K562 (cell line): ENCODE results near the gene ZSWIM9. TPM values are rescaled to one million over a fixed set of nuclear protein-coding genes. Genes with fewer than 3 reads are reported as not detected.

ENCODE experiments used
- ATAC-seq: fragments of 200-7000 bp; cut with Tn5 transposase; 3 replicates; pipeline ENCODE4 v1.9.1; 2020; ENCODE audit warnings: moderate library complexity
- BruUV-seq: library from RNA; stranded (reverse); fragments of 400-500 nt; replicated peaks from 2 replicates; lab custom pipeline; 2021; lab: Mats Ljungman, UMichigan
- CTCF ChIA-PET: fragments of 300-600 bp; formaldehyde crosslinking; extraction: SDS; loops from one replicate; lab custom pipeline; 2021; ENCODE audit warnings: low intra/inter-chr PET ratio; lab: Yijun Ruan, JAX
- POLR2A ChIA-PET: fragments of 300-600, 350-650 bp; sonication (Branson Sonifier 250); formaldehyde crosslinking; extraction: SDS; loops from one replicate; lab custom pipeline; 2021; ENCODE audit warnings: antibody characterized with exemption, inconsistent platforms; lab: Yijun Ruan, JAX
- DNase-seq, 4 experiments: peaks; one replicate each; pipeline versions ENCODE4 v3.0.0 to v3.0.0-alpha.2; 2011 to 2018; ENCODE audit warnings: low spot score in 3 of 4, mixed read lengths in 3 of 4; ENCODE audit errors: extremely low read depth in 1 of 4
- FAIRE-seq: peaks from 2 replicates; lab custom pipeline; 2011; peaks lifted over from hg19 to GRCh38; lab: Jason Lieb, UNC
- H2AFZ ChIP-seq: 2 replicates; pipeline ENCODE4 v1.6.0; 2011; ENCODE audit warnings: low read depth, low read length, control low read depth, inconsistent platforms
- H3K27ac ChIP-seq: fragments of 200-600 bp; 3 replicates; pipeline ENCODE4 v1.8.0; 2011; ENCODE audit warnings: low read depth, mild to moderate bottlenecking, control low read depth, inconsistent platforms, low read length, moderate library complexity, mixed read lengths; ENCODE audit errors: extremely low read depth
- H3K27me3 ChIP-seq, 2 experiments: fragments of 300-600 bp in 1 of 2; 2 replicates in 1 of 2; 3 replicates in 1 of 2; pipeline versions ENCODE4 v1.6.0 to v1.8.0; 2011; ENCODE audit warnings: inconsistent platforms in 2 of 2, low read length in 2 of 2, mild to moderate bottlenecking in 1 of 2, mixed read lengths in 1 of 2, moderate library complexity in 1 of 2; ENCODE audit not compliant: control insufficient read depth in 2 of 2, insufficient read depth in 2 of 2
- H3K36me3 ChIP-seq: fragments of 300-600 bp; 3 replicates; pipeline ENCODE4 v1.8.0; 2011; ENCODE audit warnings: mild to moderate bottlenecking, low read length, inconsistent platforms; ENCODE audit not compliant: control insufficient read depth, insufficient read depth
- H3K4me1 ChIP-seq, 2 experiments: fragments of 200-600 bp in 1 of 2; replicated peaks in 1 of 2; 2 replicates in 1 of 2; 3 replicates in 1 of 2; pipeline versions ENCODE4 v1.5.1 to v1.8.0; 2011; ENCODE audit warnings: inconsistent platforms in 2 of 2, low read length in 2 of 2, mild to moderate bottlenecking in 1 of 2, mixed read lengths in 1 of 2, moderate library complexity in 1 of 2; ENCODE audit not compliant: control insufficient read depth in 2 of 2, insufficient read depth in 2 of 2
- H3K4me2 ChIP-seq: 2 replicates; pipeline ENCODE4 v1.6.1; 2011; ENCODE audit warnings: low read length, control low read depth, inconsistent platforms, mixed read lengths; ENCODE audit not compliant: insufficient read depth
- H3K4me3 ChIP-seq: fragments of 200-600 bp; sonication (generic), shearing (Covaris generic); 2 replicates; pipeline ENCODE4 v1.5.1; 2016; ENCODE audit warnings: control low read depth, inconsistent platforms
- H3K79me2 ChIP-seq: fragments of 200-600 bp; 3 replicates; pipeline ENCODE4 v1.8.0; 2011; ENCODE audit warnings: low read length, inconsistent platforms; ENCODE audit not compliant: control insufficient read depth, insufficient read depth
- H3K9ac ChIP-seq, 2 experiments: 2 replicates each; pipeline versions ENCODE4 v1.6.0 to v1.6.1; 2011; ENCODE audit warnings: low read depth in 2 of 2, low read length in 2 of 2, control low read depth in 1 of 2, inconsistent platforms in 1 of 2, mild to moderate bottlenecking in 1 of 2, mixed read lengths in 1 of 2; ENCODE audit not compliant: insufficient read depth in 1 of 2
- H3K9me1 ChIP-seq: one replicate; pipeline ENCODE4 v1.6.0; 2011; ENCODE audit warnings: inconsistent platforms, mild to moderate bottlenecking, low read length, moderate library complexity; ENCODE audit not compliant: control insufficient read depth, insufficient read depth
- H3K9me3 ChIP-seq: replicated peaks from 2 replicates; pipeline ENCODE4 v1.5.1; 2011; ENCODE audit warnings: low read depth, low read length, inconsistent platforms; ENCODE audit not compliant: control insufficient read depth, insufficient read depth
- H4K20me1 ChIP-seq: replicated peaks from 2 replicates; pipeline ENCODE4 v1.6.1; 2011; ENCODE audit warnings: low read length, inconsistent platforms, mixed read lengths; ENCODE audit not compliant: control insufficient read depth, insufficient read depth
- NFIC ChIP-seq: fragments of 450-650 bp; IDR thresholded peaks from 2 replicates; pipeline ENCODE4 v1.6.1; 2017; ENCODE audit warnings: mild to moderate bottlenecking, inconsistent platforms
- NR1H2 ChIP-seq: sonication (generic); formaldehyde crosslinking; IDR thresholded peaks from 2 replicates; pipeline ENCODE4 v1.4.0; 2020; ENCODE audit warnings: mild to moderate bottlenecking, missing genetic modification reagents
- PBX2 ChIP-seq, 2 experiments: IDR thresholded peaks in 1 of 2; conservative IDR thresholded peaks in 1 of 2; 2 replicates each; pipeline ENCODE4 v1.6.1; 2016; ENCODE audit warnings: low read depth in 2 of 2, mild to moderate bottlenecking in 1 of 2, missing compliant biosample characterization in 1 of 2, missing genetic modification characterization in 1 of 2, moderate library complexity in 1 of 2
- PKNOX1 ChIP-seq: fragments of 450-650 bp; IDR thresholded peaks from 2 replicates; pipeline ENCODE4 v1.6.1; 2016
- POLR2G ChIP-seq: fragments of 200-400 bp; formaldehyde crosslinking; IDR thresholded peaks from 2 replicates; pipeline ENCODE4 v1.6.1; 2017; ENCODE audit warnings: low read depth, mild to moderate bottlenecking, antibody characterized with exemption, low read length, moderate library complexity
- ZNF143 ChIP-seq: sonication (generic); formaldehyde crosslinking; IDR thresholded peaks from 2 replicates; pipeline ENCODE4 v1.9.0; 2022; ENCODE audit warnings: mild to moderate bottlenecking, missing genetic modification reagents
- WGBS: fragments of 100-300 bp; shearing (Covaris generic); methylation state at CpG from one replicate; pipeline ENCODE4 v1.1.6; 2016; ENCODE audit warnings: low coverage, mixed read lengths; ENCODE audit not compliant: insufficient coverage; ENCODE audit errors: missing lambda C conversion rate; 5-methylcytosine and 5-hydroxymethylcytosine counted together
- in situ Hi-C: fragments of 300-500 bp; cut with MboI; formaldehyde crosslinking; loops from 4 replicates; pipeline ENCODE4 v1.15.0; 2018; ENCODE audit warnings: inconsistent platforms, mixed read lengths
- intact Hi-C: fragments of 100-400 bp; cut with micrococcal nuclease; formaldehyde crosslinking; loops from 2 replicates; pipeline ENCODE4 v1.14.2; 2022
- polyA plus RNA-seq, 8 experiments: library from polyadenylated mRNA; depleted of rRNA in 4 of 8; stranded (reverse) in 5 of 8; unstranded in 3 of 8; fragments of >200 nt; fragmentation: Nextera tagmentation in 2 of 8; fragmentation: Illumina TruSeq in 1 of 8; extraction: Ambion mirVana in 2 of 8; extraction: Trizol in 1 of 8; gene quantifications; 2 replicates each; pipeline versions ENCODE4 v1.2.1 to v1.2.3, GENCODE V29; 2011 to 2014; ENCODE audit warnings: inconsistent platforms in 1 of 8, missing spikeins in 1 of 8
- total RNA-seq, 7 experiments: library from RNA; depleted of rRNA in 6 of 7; stranded (reverse); fragments of >200 nt in 6 of 7; fragmentation: Illumina TruSeq in 2 of 7; extraction: Trizol in 2 of 7; gene quantifications; 2 replicates each; pipeline versions ENCODE4 v1.2.1 to v1.2.3, GENCODE V29; 2011 to 2021; ENCODE audit warnings: low replicate concordance in 1 of 7

ZSWIM9 gene
- total and polyA plus RNA-seq, 9 of the 15 experiments (the other 6 are each of a cell fraction or from before 2014, with no cell fraction given): 0.04 to 1.4 (median 0.34) TPM; not detected in 1

- Histone ChIP-seq H3K79me2 (no peaks in the 10 kb centered on the region), H3K4me1 (peaks cover 0 to 11% of the 10 kb centered on the region in 2 experiments; a peak in 1 of 5 replicates), H3K9me1 (no peaks in the 10 kb centered on the region), H2AFZ (no peak overlapping the region), H3K36me3 (peaks cover 83% of the 10 kb centered on the region; the same call in 2 of the 3 replicates), H3K27me3 (no peaks in the 10 kb centered on the region), H3K4me3 (no peak overlapping the region), H4K20me1 (no peaks in the 10 kb centered on the region), H3K27ac (no peak overlapping the region), H3K9ac (no peak overlapping the region), H3K4me2 (no peak overlapping the region), H3K9me3 (no peaks in the 10 kb centered on the region)
- WGBS: 63% methylated on average over 6 of the region's 8 CpGs
- no TSS peak for BruUV-seq
- ATAC-seq (peak; percentile 75), FAIRE-seq (no peak), DNase-seq (peak in 3 of 4 experiments; percentile 14 to 51 (median 27))
- intact Hi-C loops (no loop called here), in situ Hi-C loops (no loop called here)
- ChIA-PET POLR2A (no interaction called here), CTCF (no interaction called here)
- TF ChIP-seq POLR2G: peak; percentile 25; the same call in 1 of the 2 replicates
- peak; percentile 94 for TF ChIP-seq PKNOX1
- TF ChIP-seq PBX2 (CRISPR knock-in tag; IDR thresholded peaks at IDR 0.05; ENCODE audit: low read depth): no peak
- peak; percentile 79 for TF ChIP-seq PBX2 (tag; conservative IDR thresholded peaks at IDR 0.05; ENCODE audit: low read depth)
- TF ChIP-seq NR1H2 (CRISPR knock-in tag): no peak
- peak; percentile 90 for TF ChIP-seq NFIC
- no peak for TF ChIP-seq ZNF143 (CRISPR knock-in tag)
Observed at GRCh38 chr19:48135411-48135810, 35.1 kb upstream of the ZSWIM9 start.
